PC-9 (cell line): ENCODE measurements around the gene LSMEM2. TPM values are rescaled to one million over a fixed set of nuclear protein-coding genes. Genes with fewer than 3 reads are reported as not detected.

Source experiments
- BruUV-seq: library from RNA; stranded (reverse); fragments of 400-500 nt; replicated peaks from 2 replicates; lab custom pipeline; 2021; lab: Mats Ljungman, UMichigan
- CTCF ChIA-PET: fragments of 300-600 bp; sonication (Branson Sonifier 250); formaldehyde crosslinking; loops from one replicate; lab custom pipeline; 2022; ENCODE audit warnings: antibody characterized with exemption; lab: Charles Lee
- POLR2A ChIA-PET: fragments of 300-600 bp; sonication (Branson Sonifier 250); formaldehyde crosslinking; loops from one replicate; lab custom pipeline; 2022; ENCODE audit warnings: antibody characterized with exemption; ENCODE audit not compliant: unreplicated experiment; lab: Charles Lee
- DNase-seq, 2 experiments: peaks; one replicate each; pipeline versions ENCODE4 v3.0.0 to v3.0.0-alpha.2; 2015 to 2022; ENCODE audit warnings: mixed read lengths in 1 of 2
- H2AFZ ChIP-seq: fragments of 200-600 bp; sonication (generic); 2 replicates; pipeline ENCODE4 v1.8.1; 2017; ENCODE audit warnings: antibody characterized with exemption
- H3F3A ChIP-seq: fragments of 200-600 bp; sonication (generic); 2 replicates; pipeline ENCODE4 v1.8.1; 2017; ENCODE audit warnings: antibody characterized with exemption, mild to moderate bottlenecking, low read depth; ENCODE audit not compliant: insufficient read depth
- H3K27ac ChIP-seq: fragments of 200-600 bp; sonication (generic); 2 replicates; pipeline ENCODE4 v1.6.1; 2016; ENCODE audit warnings: mixed run types
- H3K27me3 ChIP-seq: fragments of 200-600 bp; sonication (generic); 2 replicates; pipeline ENCODE4 v1.6.1; 2016; ENCODE audit warnings: low read depth, mixed run types; ENCODE audit not compliant: insufficient read depth
- H3K36me3 ChIP-seq: fragments of 200-600 bp; sonication (generic); 2 replicates; pipeline ENCODE4 v1.6.1; 2016; ENCODE audit warnings: low read depth, mixed run types
- H3K4me1 ChIP-seq: fragments of 200-600 bp; sonication (generic); replicated peaks from 2 replicates; pipeline ENCODE4 v1.6.1; 2016; ENCODE audit warnings: mixed run types; ENCODE audit not compliant: insufficient read depth
- H3K4me2 ChIP-seq: fragments of 200-600 bp; sonication (generic); 2 replicates; pipeline ENCODE4 v1.6.1; 2017; ENCODE audit warnings: mixed run types
- H3K4me3 ChIP-seq: fragments of 200-600 bp; sonication (generic); 2 replicates; pipeline ENCODE4 v1.6.1; 2016; ENCODE audit warnings: mixed run types
- H3K79me2 ChIP-seq: fragments of 200-600 bp; sonication (generic); 2 replicates; pipeline ENCODE4 v1.6.1; 2017; ENCODE audit warnings: low read depth, mixed run types
- H3K9me2 ChIP-seq: fragments of 200-600 bp; sonication (generic); 2 replicates; pipeline ENCODE4 v1.8.1; 2017; ENCODE audit warnings: mild to moderate bottlenecking; ENCODE audit not compliant: insufficient read depth
- H3K9me3 ChIP-seq: fragments of 200-600 bp; sonication (generic); 2 replicates; pipeline ENCODE4 v1.8.1; 2016; ENCODE audit warnings: low read depth; ENCODE audit not compliant: insufficient read depth
- H4K20me1 ChIP-seq: fragments of 200-600 bp; sonication (generic); 2 replicates; pipeline ENCODE4 v1.8.1; 2017; ENCODE audit not compliant: insufficient read depth
- EZH2 ChIP-seq: fragments of 200-600 bp; sonication (generic); IDR thresholded peaks from 2 replicates; pipeline ENCODE4 v1.8.0; 2017; ENCODE audit warnings: antibody characterized with exemption, low read depth
- intact Hi-C: fragments of 100-400 bp; cut with micrococcal nuclease; formaldehyde crosslinking; loops from one replicate; pipeline ENCODE4 v1.10.0; 2022; ENCODE audit not compliant: unreplicated experiment
- total RNA-seq: library from RNA; stranded (reverse); gene quantifications from 2 replicates; pipeline ENCODE4 v1.2.3, GENCODE V29; 2021
- TF ChIP-seq, protein P1 (sequence below): fragments of 200-600 bp; sonication (generic); conservative IDR thresholded peaks from 2 replicates; pipeline ENCODE4 v1.6.1; 2017; ENCODE audit warnings: mixed run types, antibody characterized with exemption, mild to moderate bottlenecking, moderate library complexity

The LSMEM2 gene
- total RNA-seq, 1 experiment from 2014 or later, result 0.55 TPM

DNA sequence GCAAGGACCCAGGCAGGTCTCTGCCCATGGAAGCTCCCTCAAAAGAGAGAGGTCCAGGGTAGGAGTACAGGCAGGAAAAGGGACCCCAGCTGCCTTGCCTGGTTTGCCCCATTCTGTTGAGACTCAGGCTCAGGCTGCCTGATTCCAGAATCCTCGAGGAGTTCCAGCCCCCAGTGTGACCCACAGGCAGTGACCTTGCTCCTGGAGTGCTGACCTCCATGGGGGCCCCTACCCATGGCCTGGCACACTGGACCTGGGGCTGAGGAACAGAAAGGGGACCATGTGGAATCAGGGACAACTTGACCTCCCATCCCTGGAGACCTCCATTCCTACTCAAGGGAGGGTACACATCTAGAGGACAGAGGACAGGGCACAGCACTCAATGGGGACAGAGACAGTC, 13.3 kb upstream of the LSMEM2 start:
- Histone ChIP-seq H4K20me1 (no peaks in the 10 kb centered on the region), H3K79me2 (peaks cover 5% of the 10 kb centered on the region; the same call in 1 of the 2 replicates), H3K9me3 (no peaks in the 10 kb centered on the region), H3K27me3 (no peaks in the 10 kb centered on the region), H2AFZ (no peak overlapping the region), H3K27ac (peak overlapping the region; percentile 86), H3K4me3 (no peak overlapping the region), H3K4me1 (peaks cover 57% of the 10 kb centered on the region), H3F3A (peaks cover 34% of the 10 kb centered on the region), H3K4me2 (peak overlapping the region; percentile 59), H3K36me3 (no peaks in the 10 kb centered on the region), H3K9me2 (no peaks in the 10 kb centered on the region)
- intact Hi-C loops, result loop anchor here (2.0 to 5.0 kb wide), 5 partner anchors 29 to 339 kb away; partner anchors contain the start of genes GNAI2, HYAL3 and NAA80
- no peak for TF ChIP-seq EZH2
- TF ChIP-seq, protein P1, sequence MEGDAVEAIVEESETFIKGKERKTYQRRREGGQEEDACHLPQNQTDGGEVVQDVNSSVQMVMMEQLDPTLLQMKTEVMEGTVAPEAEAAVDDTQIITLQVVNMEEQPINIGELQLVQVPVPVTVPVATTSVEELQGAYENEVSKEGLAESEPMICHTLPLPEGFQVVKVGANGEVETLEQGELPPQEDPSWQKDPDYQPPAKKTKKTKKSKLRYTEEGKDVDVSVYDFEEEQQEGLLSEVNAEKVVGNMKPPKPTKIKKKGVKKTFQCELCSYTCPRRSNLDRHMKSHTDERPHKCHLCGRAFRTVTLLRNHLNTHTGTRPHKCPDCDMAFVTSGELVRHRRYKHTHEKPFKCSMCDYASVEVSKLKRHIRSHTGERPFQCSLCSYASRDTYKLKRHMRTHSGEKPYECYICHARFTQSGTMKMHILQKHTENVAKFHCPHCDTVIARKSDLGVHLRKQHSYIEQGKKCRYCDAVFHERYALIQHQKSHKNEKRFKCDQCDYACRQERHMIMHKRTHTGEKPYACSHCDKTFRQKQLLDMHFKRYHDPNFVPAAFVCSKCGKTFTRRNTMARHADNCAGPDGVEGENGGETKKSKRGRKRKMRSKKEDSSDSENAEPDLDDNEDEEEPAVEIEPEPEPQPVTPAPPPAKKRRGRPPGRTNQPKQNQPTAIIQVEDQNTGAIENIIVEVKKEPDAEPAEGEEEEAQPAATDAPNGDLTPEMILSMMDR, result no peak
- DNase-seq, result no peak
- ChIA-PET POLR2A (no interaction called here), CTCF (interaction anchor here (0.5 kb wide), 1 partner anchor 32 kb away, joined by 4 read pairs; no protein-coding TSS in a partner anchor)
- no TSS peak for BruUV-seq

DNA sequence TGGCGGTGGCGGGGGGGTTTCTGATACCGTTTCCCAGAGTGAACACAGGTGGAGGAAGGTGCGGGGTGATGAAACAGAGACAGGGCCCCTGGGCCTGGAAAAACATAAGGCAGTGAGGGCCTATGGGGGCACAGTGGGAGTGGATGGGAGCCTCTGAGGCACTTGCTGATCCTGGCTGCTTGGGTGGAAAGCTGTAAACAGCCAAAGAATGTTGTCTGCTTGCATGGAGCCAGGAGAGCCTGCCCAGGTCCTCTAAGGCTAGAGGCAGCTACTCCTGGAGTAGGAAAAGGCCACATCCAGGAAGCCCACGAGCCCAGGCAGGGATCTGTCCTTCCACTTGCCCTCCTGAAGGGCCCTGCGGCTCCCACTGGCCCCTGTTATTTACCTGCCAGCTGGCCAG, 12.9 kb upstream of the LSMEM2 start:
- Histone ChIP-seq H3K36me3 (no peaks in the 10 kb centered on the region), H3K27ac (peak overlapping the region; percentile 86), H2AFZ (no peak overlapping the region), H3F3A (peaks cover 34% of the 10 kb centered on the region), H3K4me2 (peak overlapping the region; percentile 59), H3K4me3 (no peak overlapping the region), H3K79me2 (peaks cover 10% of the 10 kb centered on the region), H3K9me3 (no peaks in the 10 kb centered on the region), H3K4me1 (peaks cover 62% of the 10 kb centered on the region), H3K27me3 (no peaks in the 10 kb centered on the region), H3K9me2 (no peaks in the 10 kb centered on the region), H4K20me1 (no peaks in the 10 kb centered on the region)
- POLR2A ChIA-PET, result no interaction called here
- no TSS peak for BruUV-seq
- intact Hi-C loops, result loop anchor here (5.0 kb wide), 1 partner anchor 71 kb away; no protein-coding TSS in a partner anchor
- TF ChIP-seq, protein P1, result no peak
- DNase-seq, result no peak
- CTCF ChIA-PET, result interaction anchor here (0.5 kb wide), 1 partner anchor 32 kb away, joined by 4 read pairs; no protein-coding TSS in a partner anchor

DNA sequence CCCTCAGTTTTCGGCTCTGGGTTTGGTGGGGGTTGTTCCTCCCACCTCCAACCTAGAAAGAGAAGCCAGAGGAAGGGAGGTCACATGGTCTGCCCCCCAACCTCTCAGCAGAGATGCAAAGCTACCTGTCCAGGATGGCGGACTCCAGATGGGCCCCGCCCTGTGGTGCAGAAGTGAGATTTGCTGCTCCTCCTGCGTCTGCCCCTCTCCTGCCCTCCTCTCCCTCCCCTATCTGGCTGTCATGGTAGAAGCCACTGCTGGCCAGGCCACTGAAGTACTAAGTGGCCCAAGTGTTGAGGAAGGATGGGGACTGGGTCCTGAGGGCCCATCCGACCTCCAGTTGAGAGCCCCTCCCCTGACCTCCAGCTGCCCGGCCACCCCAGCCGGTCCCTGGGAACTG, 12.1 kb upstream of the LSMEM2 start:
- intact Hi-C loops, result loop anchor here (5.0 kb wide), 1 partner anchor 70 kb away; no protein-coding TSS in a partner anchor
- H3K27me3 ChIP-seq, result no peaks in the 10 kb centered on the region
- ChIA-PET CTCF (no interaction called here), POLR2A (interaction anchor here (0.6 to 1.6 kb wide), 2 partner anchors 31 to 50 kb away, joined by 4 to 6 read pairs; partner anchors contain the start of gene GNAI2)
- H3K27ac ChIP-seq, result peak overlapping the region; percentile 86; the same call in 1 of the 2 replicates
- H3K4me3 ChIP-seq, result no peak overlapping the region
- peaks cover 70% of the 10 kb centered on the region for H3K4me1 ChIP-seq
- H3K9me3 ChIP-seq, result no peaks in the 10 kb centered on the region
- no peaks in the 10 kb centered on the region for H3K9me2 ChIP-seq
- DNase-seq, result no peak
- H3K79me2 ChIP-seq, result peaks cover 15% of the 10 kb centered on the region
- BruUV-seq, result no TSS peak
- no peak overlapping the region for H2AFZ ChIP-seq
- TF ChIP-seq, protein P1, result no peak
- no peak for TF ChIP-seq EZH2
- 0 out of 2 replicates have a peak overlapping the region, but pooled peaks have one; percentile 59 for H3K4me2 ChIP-seq
- H3K36me3 ChIP-seq, result no peaks in the 10 kb centered on the region
- no peaks in the 10 kb centered on the region for H4K20me1 ChIP-seq
- H3F3A ChIP-seq, result peaks cover 41% of the 10 kb centered on the region
